PFSK-1 (cell line): ENCODE measurements around the gene CTIF.

ENCODE experiments used
- POLR2AphosphoS5 ChIP-seq: IDR thresholded peaks from 2 replicates; pipeline ENCODE4 v1.6.1; 2012; ENCODE audit warnings: low read depth, mild to moderate bottlenecking, control low read depth, low read length, moderate library complexity
- SIN3A ChIP-seq: IDR thresholded peaks from 2 replicates; pipeline ENCODE4 v1.6.1; 2012; ENCODE audit warnings: mild to moderate bottlenecking, low read length, moderate library complexity, borderline replicate concordance; ENCODE audit not compliant: insufficient read depth
- TAF1 ChIP-seq: IDR thresholded peaks from 2 replicates; pipeline ENCODE4 v1.6.1; 2012; ENCODE audit warnings: low read length, control low read depth, borderline replicate concordance; ENCODE audit not compliant: insufficient read depth
- TF ChIP-seq, protein P1 (sequence below), 2 experiments: IDR thresholded peaks; 2 replicates each; pipeline versions ENCODE4 v1.6.1 to v1.8.0; 2011 to 2012; ENCODE audit warnings: low read depth in 2 of 2, low read length in 2 of 2, control low read depth in 1 of 2, inconsistent platforms in 1 of 2, mild to moderate bottlenecking in 1 of 2, moderate library complexity in 1 of 2; ENCODE audit not compliant: insufficient read depth in 1 of 2

GRCh38 chr18:48531082-48531403 lies 7.8 kb upstream of the CTIF start:
- TF ChIP-seq, protein P1, sequence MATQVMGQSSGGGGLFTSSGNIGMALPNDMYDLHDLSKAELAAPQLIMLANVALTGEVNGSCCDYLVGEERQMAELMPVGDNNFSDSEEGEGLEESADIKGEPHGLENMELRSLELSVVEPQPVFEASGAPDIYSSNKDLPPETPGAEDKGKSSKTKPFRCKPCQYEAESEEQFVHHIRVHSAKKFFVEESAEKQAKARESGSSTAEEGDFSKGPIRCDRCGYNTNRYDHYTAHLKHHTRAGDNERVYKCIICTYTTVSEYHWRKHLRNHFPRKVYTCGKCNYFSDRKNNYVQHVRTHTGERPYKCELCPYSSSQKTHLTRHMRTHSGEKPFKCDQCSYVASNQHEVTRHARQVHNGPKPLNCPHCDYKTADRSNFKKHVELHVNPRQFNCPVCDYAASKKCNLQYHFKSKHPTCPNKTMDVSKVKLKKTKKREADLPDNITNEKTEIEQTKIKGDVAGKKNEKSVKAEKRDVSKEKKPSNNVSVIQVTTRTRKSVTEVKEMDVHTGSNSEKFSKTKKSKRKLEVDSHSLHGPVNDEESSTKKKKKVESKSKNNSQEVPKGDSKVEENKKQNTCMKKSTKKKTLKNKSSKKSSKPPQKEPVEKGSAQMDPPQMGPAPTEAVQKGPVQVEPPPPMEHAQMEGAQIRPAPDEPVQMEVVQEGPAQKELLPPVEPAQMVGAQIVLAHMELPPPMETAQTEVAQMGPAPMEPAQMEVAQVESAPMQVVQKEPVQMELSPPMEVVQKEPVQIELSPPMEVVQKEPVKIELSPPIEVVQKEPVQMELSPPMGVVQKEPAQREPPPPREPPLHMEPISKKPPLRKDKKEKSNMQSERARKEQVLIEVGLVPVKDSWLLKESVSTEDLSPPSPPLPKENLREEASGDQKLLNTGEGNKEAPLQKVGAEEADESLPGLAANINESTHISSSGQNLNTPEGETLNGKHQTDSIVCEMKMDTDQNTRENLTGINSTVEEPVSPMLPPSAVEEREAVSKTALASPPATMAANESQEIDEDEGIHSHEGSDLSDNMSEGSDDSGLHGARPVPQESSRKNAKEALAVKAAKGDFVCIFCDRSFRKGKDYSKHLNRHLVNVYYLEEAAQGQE (IDR thresholded peaks at IDR 0.05; ENCODE audit: insufficient read depth in 1 of 2, low read depth in 2 of 2, low read length in 2 of 2), result no peak
- TF ChIP-seq POLR2AphosphoS5 (no peak), SIN3A (no peak), TAF1 (no peak)
